Brain microvascular endothelial cell (primary cell): ENCODE measurements around the gene ZC3H7B.

Experiments used
- DNase-seq: peaks from one replicate; pipeline ENCODE4 v3.0.0-alpha.2; 2020
- H3K27ac ChIP-seq: fragments of 250-450 bp; sonication (Bioruptor Pico); 2 replicates; pipeline ENCODE4 v1.5.1; 2020; ENCODE audit warnings: mild to moderate bottlenecking, moderate library complexity
- H3K27me3 ChIP-seq: fragments of 250-450 bp; sonication (Bioruptor Pico); replicated peaks from 2 replicates; pipeline ENCODE4 v1.5.1; 2020; ENCODE audit warnings: mild to moderate bottlenecking
- H3K36me3 ChIP-seq: fragments of 250-450 bp; sonication (Bioruptor Pico); replicated peaks from 2 replicates; pipeline ENCODE4 v1.5.1; 2020; ENCODE audit warnings: mild to moderate bottlenecking
- H3K4me3 ChIP-seq: 2 replicates; pipeline ENCODE4 v1.5.1; 2011; ENCODE audit warnings: low read depth, mild to moderate bottlenecking, control low read depth, low read length, moderate library complexity
- CTCF ChIP-seq: IDR thresholded peaks from 2 replicates; pipeline ENCODE4 v1.5.1; 2011; ENCODE audit warnings: low read depth, mild to moderate bottlenecking, moderate library complexity, low read length, control low read depth, inconsistent platforms; ENCODE audit errors: missing control alignments
- in situ Hi-C: cut with HindIII; loops from 2 replicates; pipeline ENCODE4 v1.10.0; 2017; ENCODE audit warnings: low sequenced_read_pairs, low pct_ligation_motif_present

ZC3H7B gene

GRCh38 chr22:41267958-41268357, 33.4 kb upstream of the ZC3H7B start:
- Histone ChIP-seq H3K4me3 (no peak overlapping the region), H3K27ac (no peak overlapping the region), H3K36me3 (peaks cover 84% of the 10 kb centered on the region)

GRCh38 chr22:41271787-41272186, 29.5 kb upstream of the ZC3H7B start:
- Histone ChIP-seq H3K36me3 (peaks cover 86% of the 10 kb centered on the region), H3K4me3 (no peak overlapping the region), H3K27ac (no peak overlapping the region), H3K27me3 (no peaks in the 10 kb centered on the region)
- TF ChIP-seq CTCF, result no peak
- in situ Hi-C loops, result no loop called here
- no peak for DNase-seq

More at GRCh38 chr22:41267958-41268357, 33.4 kb upstream of the ZC3H7B start:
- in situ Hi-C loops, result no loop called here
- DNase-seq, result no peak
- no peaks in the 10 kb centered on the region for H3K27me3 ChIP-seq
- TF ChIP-seq CTCF, result no peak

- no peak for TF ChIP-seq CTCF
- DNase-seq, result no peak
- in situ Hi-C loops, result no loop called here
- Histone ChIP-seq H3K36me3 (peaks cover 82% of the 10 kb centered on the region), H3K4me3 (no peak overlapping the region), H3K27ac (no peak overlapping the region), H3K27me3 (no peaks in the 10 kb centered on the region)
These were observed 28.2 kb upstream of the ZC3H7B start for GRCh38 chr22:41273128-41273527.

GRCh38 chr22:41274856-41275255, 26.5 kb upstream of the ZC3H7B start:
- in situ Hi-C loops, result no loop called here
- no peak for TF ChIP-seq CTCF
- H3K27me3 ChIP-seq, result no peaks in the 10 kb centered on the region
- peaks cover 78% of the 10 kb centered on the region for H3K36me3 ChIP-seq
- H3K4me3 ChIP-seq, result no peak overlapping the region
- H3K27ac ChIP-seq, result no peak overlapping the region
- DNase-seq, result no peak

- Histone ChIP-seq H3K27me3 (no peaks in the 10 kb centered on the region), H3K36me3 (peaks cover 74% of the 10 kb centered on the region), H3K4me3 (no peak overlapping the region), H3K27ac (no peak overlapping the region)
- no peak for TF ChIP-seq CTCF
- in situ Hi-C loops, result no loop called here
- DNase-seq, result no peak
These were observed 21.3 kb upstream of the ZC3H7B start for GRCh38 chr22:41280065-41280464.

- no peak for DNase-seq
- H3K36me3 ChIP-seq, result peaks cover 67% of the 10 kb centered on the region
- H3K27ac ChIP-seq, result no peak overlapping the region
- in situ Hi-C loops, result no loop called here
- no peak for TF ChIP-seq CTCF
- no peak overlapping the region for H3K4me3 ChIP-seq
- no peaks in the 10 kb centered on the region for H3K27me3 ChIP-seq
These were observed 20.5 kb upstream of the ZC3H7B start for GRCh38 chr22:41280854-41281253.
